H9 (cell line): ENCODE measurements around the gene LRSAM1. TPM values are rescaled to one million over a fixed set of nuclear protein-coding genes. Genes with fewer than 3 reads are reported as not detected.

Experiments used
- DNase-seq: peaks from one replicate; pipeline ENCODE4 v3.0.0-alpha.2; 2017
- H2AFZ ChIP-seq: one replicate; pipeline ENCODE4 v1.6.1; 2013; ENCODE audit warnings: mild to moderate bottlenecking, low read length, control low read depth, moderate library complexity
- H2AK5ac ChIP-seq: 2 replicates; pipeline ENCODE4 v1.6.1; 2013; ENCODE audit warnings: low read length, control low read depth, mixed read lengths; ENCODE audit not compliant: insufficient read length
- H2BK120ac ChIP-seq: one replicate; pipeline ENCODE4 v1.6.1; 2013; ENCODE audit warnings: low read depth, mild to moderate bottlenecking, low read length, control low read depth, inconsistent platforms; ENCODE audit not compliant: poor library complexity, severe bottlenecking
- H2BK12ac ChIP-seq: 2 replicates; pipeline ENCODE4 v1.6.1; 2013; ENCODE audit warnings: low read length, control low read depth, mixed read lengths, low read depth; ENCODE audit not compliant: insufficient read length
- H2BK15ac ChIP-seq: 2 replicates; pipeline ENCODE4 v1.6.1; 2013; ENCODE audit warnings: low read depth, low read length, control low read depth
- H2BK20ac ChIP-seq: one replicate; pipeline ENCODE4 v1.6.1; 2013; ENCODE audit warnings: low read depth, mild to moderate bottlenecking, low read length, control low read depth, inconsistent platforms; ENCODE audit not compliant: poor library complexity, severe bottlenecking
- H2BK5ac ChIP-seq: 2 replicates; pipeline ENCODE4 v1.6.1; 2013; ENCODE audit warnings: low read length, control low read depth, mixed read lengths; ENCODE audit not compliant: insufficient read length
- H3K14ac ChIP-seq: 2 replicates; pipeline ENCODE4 v1.6.1; 2013; ENCODE audit warnings: low read length, control low read depth; ENCODE audit not compliant: insufficient read depth
- H3K18ac ChIP-seq: 2 replicates; pipeline ENCODE4 v1.6.1; 2013; ENCODE audit warnings: low read depth, mild to moderate bottlenecking, mixed read lengths, low read length, control low read depth; ENCODE audit not compliant: insufficient read length
- H3K23ac ChIP-seq: 2 replicates; pipeline ENCODE4 v1.6.1; 2013; ENCODE audit warnings: low read length, control low read depth, mixed read lengths, low read depth; ENCODE audit not compliant: insufficient read length
- H3K23me2 ChIP-seq: 2 replicates; pipeline ENCODE4 v1.6.1; 2013; ENCODE audit warnings: low read depth, mild to moderate bottlenecking, mixed read lengths, low read length, control low read depth; ENCODE audit not compliant: insufficient read length, poor library complexity, severe bottlenecking
- H3K27ac ChIP-seq: 2 replicates; pipeline ENCODE4 v1.5.1; 2013; ENCODE audit warnings: low read length, control low read depth, mixed read lengths, low read depth; ENCODE audit not compliant: insufficient read length
- H3K27me3 ChIP-seq: 2 replicates; pipeline ENCODE4 v1.6.1; 2013; ENCODE audit warnings: low read length, control low read depth, inconsistent platforms; ENCODE audit not compliant: insufficient read depth
- H3K4ac ChIP-seq: 2 replicates; pipeline ENCODE4 v1.6.1; 2013; ENCODE audit warnings: low read depth, mild to moderate bottlenecking, control low read depth, inconsistent platforms, low read length, moderate library complexity
- H3K4me1 ChIP-seq: 2 replicates; pipeline ENCODE4 v1.6.1; 2013; ENCODE audit warnings: low read length, control low read depth, inconsistent platforms; ENCODE audit not compliant: insufficient read depth
- H3K4me2 ChIP-seq: 2 replicates; pipeline ENCODE4 v1.6.1; 2013; ENCODE audit warnings: low read length, control low read depth, mixed read lengths; ENCODE audit not compliant: insufficient read length, insufficient read depth
- H3K56ac ChIP-seq: 2 replicates; pipeline ENCODE4 v1.6.1; 2013; ENCODE audit warnings: low read depth, mild to moderate bottlenecking, mixed read lengths, low read length, control low read depth; ENCODE audit not compliant: insufficient read length
- H3K79me1 ChIP-seq: 2 replicates; pipeline ENCODE4 v1.6.1; 2013; ENCODE audit warnings: low read depth, mild to moderate bottlenecking, moderate library complexity, low read length, control low read depth, inconsistent platforms; ENCODE audit not compliant: insufficient read depth, poor library complexity, severe bottlenecking
- H3K79me2 ChIP-seq: 2 replicates; pipeline ENCODE4 v1.6.1; 2013; ENCODE audit warnings: low read length, control low read depth, inconsistent platforms; ENCODE audit not compliant: insufficient read depth
- H3K9ac ChIP-seq: 2 replicates; pipeline ENCODE4 v1.6.1; 2013; ENCODE audit warnings: low read length, control low read depth, mixed read lengths; ENCODE audit not compliant: insufficient read length; ENCODE audit errors: extremely low read depth
- H3K9me3 ChIP-seq: one replicate; pipeline ENCODE4 v1.6.1; 2013; ENCODE audit warnings: low read depth, low read length, inconsistent platforms; ENCODE audit not compliant: control insufficient read depth
- H3T11ph ChIP-seq: one replicate; pipeline ENCODE4 v1.6.1; 2013; ENCODE audit warnings: mild to moderate bottlenecking, low read length, control low read depth, inconsistent platforms
- H4K20me1 ChIP-seq: one replicate; pipeline ENCODE4 v1.6.1; 2013; ENCODE audit not compliant: control insufficient read depth, insufficient read length, insufficient read depth
- H4K5ac ChIP-seq: 2 replicates; pipeline ENCODE4 v1.6.1; 2013; ENCODE audit warnings: low read depth, mild to moderate bottlenecking, mixed read lengths, low read length, control low read depth; ENCODE audit not compliant: insufficient read length
- H4K8ac ChIP-seq: replicated peaks from 2 replicates; pipeline ENCODE4 v1.6.1; 2013; ENCODE audit warnings: low read length, control low read depth, mixed read lengths, low read depth; ENCODE audit not compliant: insufficient read length
- H4K91ac ChIP-seq: 2 replicates; pipeline ENCODE4 v1.6.1; 2013; ENCODE audit warnings: low read depth, mild to moderate bottlenecking, moderate library complexity, mixed read lengths, low read length, control low read depth; ENCODE audit not compliant: insufficient read length
- H3K27ac Mint-ChIP-seq, 3 experiments: 2 replicates in 2 of 3; 3 replicates in 1 of 3; pipeline ENCODE4 v1.8.0; 2020 to 2021; ENCODE audit warnings: mixed read lengths in 3 of 3, mild to moderate bottlenecking in 1 of 3, moderate library complexity in 1 of 3
- H3K27me3 Mint-ChIP-seq: 2 replicates; pipeline ENCODE4 v1.8.0; 2021; ENCODE audit warnings: low read depth, mild to moderate bottlenecking, moderate library complexity, mixed read lengths
- H3K36me3 Mint-ChIP-seq, 3 experiments: 2 replicates in 2 of 3; 3 replicates in 1 of 3; pipeline ENCODE4 v1.8.0; 2020 to 2021; ENCODE audit warnings: low read depth in 3 of 3, mixed read lengths in 3 of 3; ENCODE audit not compliant: insufficient read depth in 1 of 3
- H3K4me1 Mint-ChIP-seq, 2 experiments: 2 replicates each; pipeline ENCODE4 v1.8.0; 2020; ENCODE audit warnings: mixed read lengths in 2 of 2
- H3K4me3 Mint-ChIP-seq, 2 experiments: 2 replicates in 1 of 2; 3 replicates in 1 of 2; pipeline ENCODE4 v1.8.0; 2020 to 2021; ENCODE audit warnings: mild to moderate bottlenecking in 2 of 2, mixed read lengths in 2 of 2, moderate library complexity in 1 of 2
- H3K9me3 Mint-ChIP-seq, 2 experiments: 2 replicates in 1 of 2; 3 replicates in 1 of 2; pipeline ENCODE4 v1.8.0; 2020; ENCODE audit warnings: mild to moderate bottlenecking in 2 of 2, mixed read lengths in 2 of 2, moderate library complexity in 1 of 2
- WGBS: extraction: QIAGEN DNeasy Blood & Tissue Kit; methylation state at CpG from one replicate; pipeline ENCODE4 v1.1.7; 2013; ENCODE audit warnings: missing lambda C conversion rate, low lambda C conversion rate, mixed read lengths; ENCODE audit not compliant: insufficient read length; ENCODE audit errors: extremely low coverage; 5-methylcytosine and 5-hydroxymethylcytosine counted together
- total RNA-seq: library from RNA; stranded (reverse); gene quantifications from 2 replicates; pipeline ENCODE4 v1.2.1, GENCODE V29; 2021
- TF ChIP-seq, protein P1 (sequence below): fragments of 200-600 bp; sonication (generic); conservative IDR thresholded peaks from 3 replicates; pipeline ENCODE4 v1.8.0; 2021; ENCODE audit warnings: antibody characterized with exemption, mild to moderate bottlenecking

Gene LRSAM1
- total RNA-seq, 1 experiment from 2014 or later = 16.2 TPM

DNA sequence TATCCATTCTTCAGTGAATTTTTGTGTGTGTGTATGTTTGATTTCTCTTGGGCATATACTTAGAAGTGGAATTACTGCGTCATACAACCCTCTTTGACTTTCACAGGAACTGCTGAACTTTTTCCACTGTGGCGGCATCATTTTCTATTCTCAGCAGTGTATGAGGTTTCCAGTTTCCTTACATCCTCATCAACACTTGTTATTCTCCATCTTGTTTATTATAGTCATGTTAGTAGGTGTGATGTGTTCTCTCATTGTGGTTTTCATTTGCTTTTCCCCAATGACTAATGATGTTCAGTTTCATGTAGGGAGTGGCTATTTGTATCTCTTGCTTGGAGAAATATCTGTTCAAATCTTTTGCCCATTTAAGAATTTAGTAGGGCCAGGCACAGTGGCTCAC is 24.6 kb upstream of the LRSAM1 start:
- Histone ChIP-seq H3K9ac (no peak overlapping the region), H3K79me2 (peaks cover 8% of the 10 kb centered on the region; the same call in 1 of the 2 replicates), H3K23ac (no peak overlapping the region), H4K5ac (no peak overlapping the region), H2BK12ac (no peak overlapping the region), H2AFZ (no peak overlapping the region), H3K4me1 (no peaks in the 10 kb centered on the region; the same call in 1 of the 2 replicates), H4K91ac (no peak overlapping the region), H3K27ac (no peak overlapping the region), H3K14ac (no peak overlapping the region), H2BK20ac (no peak overlapping the region), H3K9me3 (no peaks in the 10 kb centered on the region), H3K79me1 (peaks cover 3% of the 10 kb centered on the region), H2AK5ac (no peak overlapping the region), H3K27me3 (no peaks in the 10 kb centered on the region), H4K8ac (no peak overlapping the region), H2BK120ac (no peak overlapping the region), H3K56ac (no peak overlapping the region), H2BK15ac (no peak overlapping the region), H3K4ac (no peak overlapping the region), H3T11ph (no peak overlapping the region), H2BK5ac (no peak overlapping the region), H3K23me2 (peaks cover 12% of the 10 kb centered on the region), H4K20me1 (no peaks in the 10 kb centered on the region), H3K18ac (no peak overlapping the region), H3K4me2 (no peak overlapping the region)
- H3K27me3 Mint-ChIP-seq = no peaks in the 10 kb centered on the region
- H3K36me3 Mint-ChIP-seq = peaks cover 13 to 42% (median 33%) of the 10 kb centered on the region in 3 experiments; a peak in 6 of 7 replicates
- DNase-seq = no peak
- no CpG with 5 or more reads among the region's 2 CpGs for WGBS
- peaks cover 17 to 20% of the 10 kb centered on the region in 2 experiments for H3K4me1 Mint-ChIP-seq
- H3K27ac Mint-ChIP-seq = no peak overlapping the region
- peak overlapping the region; percentile 3 to 96; a peak in 1 of 5 replicates for H3K4me3 Mint-ChIP-seq
- no peaks in the 10 kb centered on the region for H3K9me3 Mint-ChIP-seq
- TF ChIP-seq, protein P1, sequence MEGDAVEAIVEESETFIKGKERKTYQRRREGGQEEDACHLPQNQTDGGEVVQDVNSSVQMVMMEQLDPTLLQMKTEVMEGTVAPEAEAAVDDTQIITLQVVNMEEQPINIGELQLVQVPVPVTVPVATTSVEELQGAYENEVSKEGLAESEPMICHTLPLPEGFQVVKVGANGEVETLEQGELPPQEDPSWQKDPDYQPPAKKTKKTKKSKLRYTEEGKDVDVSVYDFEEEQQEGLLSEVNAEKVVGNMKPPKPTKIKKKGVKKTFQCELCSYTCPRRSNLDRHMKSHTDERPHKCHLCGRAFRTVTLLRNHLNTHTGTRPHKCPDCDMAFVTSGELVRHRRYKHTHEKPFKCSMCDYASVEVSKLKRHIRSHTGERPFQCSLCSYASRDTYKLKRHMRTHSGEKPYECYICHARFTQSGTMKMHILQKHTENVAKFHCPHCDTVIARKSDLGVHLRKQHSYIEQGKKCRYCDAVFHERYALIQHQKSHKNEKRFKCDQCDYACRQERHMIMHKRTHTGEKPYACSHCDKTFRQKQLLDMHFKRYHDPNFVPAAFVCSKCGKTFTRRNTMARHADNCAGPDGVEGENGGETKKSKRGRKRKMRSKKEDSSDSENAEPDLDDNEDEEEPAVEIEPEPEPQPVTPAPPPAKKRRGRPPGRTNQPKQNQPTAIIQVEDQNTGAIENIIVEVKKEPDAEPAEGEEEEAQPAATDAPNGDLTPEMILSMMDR = no peak
